NCI-H526 treated with DMSO at 0.1 percent for 48 hours (cell line): Measurements from ENCODE around the gene TBC1D14.
"Not testable (repeated sequence)": the region's sequence is repeated elsewhere in the genome, so short reads cannot be mapped to it uniquely, and the experiment has no call there.

Experiments used
- DNase-seq: peaks from one replicate; lab custom pipeline; 2025; lab: John Stamatoyannopoulos, UW

Gene TBC1D14

GRCh38 chr4:7062816-7063215 lies 153.2 kb downstream of the TBC1D14 start:
- no peak for DNase-seq

- DNase-seq: no peak
Measured at GRCh38 chr4:7063362-7063761, 153.7 kb downstream of the TBC1D14 start.

- DNase-seq: no peak
Measured at GRCh38 chr4:7066006-7066405, 156.4 kb downstream of the TBC1D14 start.

- DNase-seq: no peak
Measured at GRCh38 chr4:7066493-7066892, 156.9 kb downstream of the TBC1D14 start.

GRCh38 chr4:7067126-7067451 lies 157.5 kb downstream of the TBC1D14 start:
- DNase-seq: no peak

GRCh38 chr4:7067452-7068278 lies 158.0 kb downstream of the TBC1D14 start, which contains the start of gene GRPEL1:
GRPEL1 (minus strand) TSS chr4:7068064; CDS start chr4:7068032, 32 bp downstream.
- DNase-seq: peak; percentile 98

GRCh38 chr4:7068279-7068842 lies 158.7 kb downstream of the TBC1D14 start:
- no peak for DNase-seq

GRCh38 chr4:7068883-7069282 lies 159.3 kb downstream of the TBC1D14 start:
- no peak for DNase-seq

- DNase-seq: peak; percentile 76
Measured at GRCh38 chr4:7070729-7071511, 161.3 kb downstream of the TBC1D14 start.

GRCh38 chr4:7073059-7073458 lies 163.4 kb downstream of the TBC1D14 start:
- DNase-seq: no peak

- DNase-seq: peak; percentile 67
Measured at GRCh38 chr4:7073526-7074390, 164.1 kb downstream of the TBC1D14 start.

GRCh38 chr4:7074426-7074825 lies 164.8 kb downstream of the TBC1D14 start:
- DNase-seq: no peak

GRCh38 chr4:7075962-7076695 lies 166.5 kb downstream of the TBC1D14 start:
- no peak for DNase-seq

GRCh38 chr4:7076696-7077082 lies 167.1 kb downstream of the TBC1D14 start:
- no peak for DNase-seq

- no peak for DNase-seq
Measured at GRCh38 chr4:7077371-7077770, 167.7 kb downstream of the TBC1D14 start.

- no peak for DNase-seq
Measured at GRCh38 chr4:7078025-7078424, 168.4 kb downstream of the TBC1D14 start.

GRCh38 chr4:7079483-7079882 lies 169.9 kb downstream of the TBC1D14 start:
- DNase-seq: not testable (repeated sequence)

GRCh38 chr4:7079909-7080308 lies 170.3 kb downstream of the TBC1D14 start:
- not testable (repeated sequence) for DNase-seq
